Testis (tissue), 5 donors: ENCODE results near the gene AURKA. TPM values are rescaled to one million over a fixed set of nuclear protein-coding genes. Genes with fewer than 3 reads are reported as not detected.
A peak's percentile ranks its signal among the peaks of the same experiment; 100 is the strongest.

Experiments
- DNase-seq: peaks from one replicate; pipeline ENCODE4 v3.0.0-alpha.2; 2019
- H3K27ac ChIP-seq, 2 donors: fragments of 200-600 bp; sonication (generic); one replicate each; pipeline ENCODE4 v1.5.1; 2019
- H3K27me3 ChIP-seq: fragments of 200-600 bp; sonication (generic); one replicate; pipeline ENCODE4 v1.5.1; 2019
- H3K36me3 ChIP-seq: fragments of 200-600 bp; sonication (generic); one replicate; pipeline ENCODE4 v1.5.1; 2017; ENCODE audit warnings: low read depth; ENCODE audit errors: missing control alignments
- H3K4me1 ChIP-seq: fragments of 200-600 bp; sonication (generic); one replicate; pipeline ENCODE4 v1.5.1; 2019
- H3K4me3 ChIP-seq, 2 donors: fragments of 200-600 bp; sonication (generic); one replicate each; pipeline ENCODE4 v1.5.1; 2017 to 2019
- H3K9me3 ChIP-seq: fragments of 200-600 bp; sonication (generic); one replicate; pipeline ENCODE4 v1.5.1; 2017
- CTCF ChIP-seq, 3 experiments: fragments of 450-650 bp in 2 of 3; fragments of 200-600 bp in 1 of 3; sonication (generic) in 1 of 3; IDR thresholded peaks; one replicate each; pipeline ENCODE4 v1.5.1; 2016 to 2019; ENCODE audit warnings: antibody characterized with exemption in 3 of 3, mild to moderate bottlenecking in 2 of 3, moderate library complexity in 1 of 3
- POLR2A ChIP-seq: fragments of 450-650 bp; IDR thresholded peaks from one replicate; pipeline ENCODE4 v1.6.1; 2017; ENCODE audit warnings: antibody characterized with exemption, mild to moderate bottlenecking, moderate library complexity
- WGBS, 2 donors: methylation state at CpG; one replicate each; pipeline ENCODE4 v1.1.5; 2018; 5-methylcytosine and 5-hydroxymethylcytosine counted together
- intact Hi-C: fragments of 100-400 bp; cut with DNase I; formaldehyde crosslinking; loops from one replicate; pipeline ENCODE4 v1.15.1; 2023; ENCODE audit warnings: low total_unique reads
- long read RNA-seq, 2 donors: transcript quantifications; one replicate each; lab custom pipeline, GENCODE V29; 2026
- polyA plus RNA-seq: library from polyadenylated mRNA; stranded (reverse); fragments of 350-450 nt; fragmentation: Illumina TruSeq; extraction: RNeasy Lipid Tissue Mini Kit (QIAGEN cat#74804); gene quantifications from one replicate; pipeline ENCODE4 v1.2.3, GENCODE V29; 2014; ENCODE audit warnings: low read depth, low replicate concordance; ENCODE audit not compliant: insufficient read depth
- total RNA-seq, 2 donors: library from RNA; depleted of rRNA; stranded (reverse); fragments of >200 nt; gene quantifications; one replicate each; pipeline ENCODE4 v1.2.3, GENCODE V29; 2016

AURKA gene
- total RNA-seq (10 to 100 TPM; 27.2 to 35.4 TPM), polyA plus RNA-seq (87.6 TPM)
- long read RNA-seq, donor 1, partial matches to known transcripts: 0 of 5 reads
- long read RNA-seq, donor 1, other reads (novel, unspliced or antisense): 0 of 5 reads
- long read RNA-seq, donor 2, partial matches to known transcripts: 0 of 4 reads
- long read RNA-seq, donor 2, other reads (novel, unspliced or antisense): 0 of 4 reads

GRCh38 chr20:56392132-56392880, at the start of gene AURKA, which contains the start of gene CSTF1:
Gene AURKA, minus strand, starts transcription at chr20:56392215. Its CDS starts 4,018 bp downstream, at chr20:56388197.
Gene CSTF1, plus strand, starts transcription at chr20:56392645. Its CDS starts 2,908 bp downstream, at chr20:56395553.
- Histone ChIP-seq H3K36me3 (no peaks in the 10 kb centered on the region), H3K27ac (peak within 1 kb of the TSS; percentile 69 to 86), H3K4me1 (peaks cover 19% of the 10 kb centered on the region), H3K4me3 (peak within 1 kb of the TSS; percentile 70 to 81), H3K9me3 (no peaks in the 10 kb centered on the region), H3K27me3 (no peaks in the 10 kb centered on the region)
- WGBS, 2 donors: 1% methylated on average over 41 to 53 of the region's 53 CpGs
- peak; percentile 100 for DNase-seq
- TF ChIP-seq POLR2A (peak; percentile 28), CTCF (IDR thresholded peaks at IDR 0.05) (no peak)
- intact Hi-C loops: no loop called here

GRCh38 chr20:56440346-56441007, 48.5 kb upstream of the AURKA start:
- Histone ChIP-seq H3K36me3 (no peaks in the 10 kb centered on the region), H3K4me3 (no peak overlapping the region), H3K9me3 (no peaks in the 10 kb centered on the region), H3K4me1 (no peaks in the 10 kb centered on the region), H3K27ac (no peak overlapping the region), H3K27me3 (no peaks in the 10 kb centered on the region)
- WGBS, 2 donors: 81 to 88% methylated on average over 4 of the region's 4 CpGs
- TF ChIP-seq POLR2A (no peak), CTCF (IDR thresholded peaks at IDR 0.05) (no peak)
- intact Hi-C loops: no loop called here
- DNase-seq: no peak

GRCh38 chr20:56439771-56440291, 47.8 kb upstream of the AURKA start:
- no peaks in the 10 kb centered on the region for H3K9me3 ChIP-seq
- TF ChIP-seq CTCF (IDR thresholded peaks at IDR 0.05) (no peak), POLR2A (no peak)
- WGBS, 2 donors: 48 to 61% methylated on average over 5 of the region's 5 CpGs
- H3K27ac ChIP-seq: no peak overlapping the region
- no peak overlapping the region for H3K4me3 ChIP-seq
- no peaks in the 10 kb centered on the region for H3K27me3 ChIP-seq
- intact Hi-C loops: no loop called here
- H3K4me1 ChIP-seq: no peaks in the 10 kb centered on the region
- DNase-seq: no peak
- no peaks in the 10 kb centered on the region for H3K36me3 ChIP-seq

GRCh38 chr20:56438284-56438683, 46.3 kb upstream of the AURKA start:
- no peaks in the 10 kb centered on the region for H3K9me3 ChIP-seq
- no peak for DNase-seq
- no peaks in the 10 kb centered on the region for H3K27me3 ChIP-seq
- 97 to 98% methylated on average over 4 of the region's 4 CpGs for WGBS, 2 donors
- H3K4me1 ChIP-seq: no peaks in the 10 kb centered on the region
- H3K4me3 ChIP-seq: no peak overlapping the region
- no peak overlapping the region for H3K27ac ChIP-seq
- intact Hi-C loops: no loop called here
- no peaks in the 10 kb centered on the region for H3K36me3 ChIP-seq
- TF ChIP-seq POLR2A: no peak
- TF ChIP-seq CTCF (IDR thresholded peaks at IDR 0.05): no peak
